Measurements from ENCODE around the gene GFM1.

Gene GFM1

GRCh38 chr3:158727206-158728060, 83.1 kb downstream of the GFM1 start:
- DNase-seq (ENCODE audit: low read depth) = no peak

- no peak for DNase-seq (ENCODE audit: low read depth)
Measured at GRCh38 chr3:158728061-158728377, 83.7 kb downstream of the GFM1 start.

- DNase-seq (ENCODE audit: low read depth) = no peak
Measured at GRCh38 chr3:158728851-158729250, 84.5 kb downstream of the GFM1 start.

GRCh38 chr3:158731486-158731885, 87.2 kb downstream of the GFM1 start:
- no peak for DNase-seq (ENCODE audit: low read depth)

GRCh38 chr3:158731938-158732855, 87.9 kb downstream of the GFM1 start, which contains the start of gene RARRES1:
Gene RARRES1, minus strand, starts transcription at chr3:158732457. Its CDS starts 42 bp downstream, at chr3:158732415.
- DNase-seq (ENCODE audit: low read depth) = no peak

GRCh38 chr3:158732856-158733200, 88.5 kb downstream of the GFM1 start:
- no peak for DNase-seq (ENCODE audit: low read depth)

GRCh38 chr3:158733656-158734055, 89.3 kb downstream of the GFM1 start:
- DNase-seq (ENCODE audit: low read depth) = no peak

- DNase-seq (ENCODE audit: low read depth) = no peak
Measured at GRCh38 chr3:158735296-158736033, 91.1 kb downstream of the GFM1 start.

GRCh38 chr3:158737410-158737809, 93.1 kb downstream of the GFM1 start:
- no peak for DNase-seq (ENCODE audit: low read depth)

GRCh38 chr3:158737976-158738615, 93.8 kb downstream of the GFM1 start:
- no peak for DNase-seq (ENCODE audit: low read depth)

GRCh38 chr3:158738653-158739052, 94.3 kb downstream of the GFM1 start:
- DNase-seq (ENCODE audit: low read depth) = no peak

- DNase-seq (ENCODE audit: low read depth) = no peak
Measured at GRCh38 chr3:158739078-158739477, 94.8 kb downstream of the GFM1 start.

GRCh38 chr3:158739661-158740060, 95.3 kb downstream of the GFM1 start:
- DNase-seq (ENCODE audit: low read depth) = no peak

All from stimulated activated CD8-positive, alpha-beta memory T cell treated with anti-CD3 and anti-CD28 coated beads, Interleukin-12 subunit alpha, Interleukin-12 subunit beta, amount 100 ng/mL, for 4 hours (primary cell).